Inflammatory macrophage treated with lipopolysaccharide for 4 hours (primary cell): Measurements from ENCODE around the gene NDST4.
"Not testable (repeated sequence)": the region's sequence is repeated elsewhere in the genome, so short reads cannot be mapped to it uniquely, and the experiment has no call there.

Experiments
- DNase-seq: peaks from one replicate; pipeline ENCODE4 v3.0.0-alpha.2; 2020

NDST4 gene

GRCh38 chr4:115053313-115053712 is 60.1 kb downstream of the NDST4 start:
- DNase-seq = no peak

GRCh38 chr4:115042496-115042895 is 70.9 kb downstream of the NDST4 start:
- DNase-seq = no peak

GRCh38 chr4:115030281-115030680 is 83.1 kb downstream of the NDST4 start:
- no peak for DNase-seq

- no peak for DNase-seq
Observed at GRCh38 chr4:115028682-115029410, 84.6 kb downstream of the NDST4 start.

- no peak for DNase-seq
Observed at GRCh38 chr4:114999880-115000279, 113.5 kb downstream of the NDST4 start.

- DNase-seq = no peak
Observed at GRCh38 chr4:114998316-114998715, 115.1 kb downstream of the NDST4 start.

- no peak for DNase-seq
Observed at GRCh38 chr4:114997576-114998247, 115.7 kb downstream of the NDST4 start.

- DNase-seq = no peak
Observed at GRCh38 chr4:114986133-114986532, 127.3 kb downstream of the NDST4 start.

GRCh38 chr4:114980932-114981708 is 132.3 kb downstream of the NDST4 start:
- DNase-seq = no peak

- not testable (repeated sequence) for DNase-seq
Observed at GRCh38 chr4:114980399-114980798, 133.0 kb downstream of the NDST4 start.

- no peak for DNase-seq
Observed at GRCh38 chr4:114976901-114977300, 136.5 kb downstream of the NDST4 start.

GRCh38 chr4:114964026-114964425 is 149.4 kb downstream of the NDST4 start:
- DNase-seq = no peak

- no peak for DNase-seq
Observed at GRCh38 chr4:114945616-114946015, 167.8 kb downstream of the NDST4 start.

- no peak for DNase-seq
Observed at GRCh38 chr4:114941503-114941902, 171.9 kb downstream of the NDST4 start.

GRCh38 chr4:114927881-114928280 is 185.5 kb downstream of the NDST4 start:
- no peak for DNase-seq

GRCh38 chr4:114926583-114926982 is 186.8 kb downstream of the NDST4 start:
- no peak for DNase-seq

GRCh38 chr4:114924311-114924710 is 189.1 kb downstream of the NDST4 start:
- DNase-seq = no peak

- no peak for DNase-seq
Observed at GRCh38 chr4:114922592-114922933, 190.9 kb downstream of the NDST4 start.

- DNase-seq = no peak
Observed at GRCh38 chr4:114921790-114922591, 191.4 kb downstream of the NDST4 start.

GRCh38 chr4:114921191-114921590 is 192.2 kb downstream of the NDST4 start:
- no peak for DNase-seq

- DNase-seq = no peak
Observed at GRCh38 chr4:114911111-114911510, 202.3 kb downstream of the NDST4 start.

GRCh38 chr4:114907568-114907967 is 205.9 kb downstream of the NDST4 start:
- DNase-seq = no peak

- DNase-seq = no peak
Observed at GRCh38 chr4:114905017-114905416, 208.4 kb downstream of the NDST4 start.
